ENCODE results near the gene PPM1F.
"Not testable (repeated sequence)": the region's sequence is repeated elsewhere in the genome, so short reads cannot be mapped to it uniquely, and the experiment has no call there.

Gene PPM1F

GRCh38 chr22:21917959-21918261 is 34.7 kb downstream of the PPM1F start:
- no peak for DNase-seq

DNA sequence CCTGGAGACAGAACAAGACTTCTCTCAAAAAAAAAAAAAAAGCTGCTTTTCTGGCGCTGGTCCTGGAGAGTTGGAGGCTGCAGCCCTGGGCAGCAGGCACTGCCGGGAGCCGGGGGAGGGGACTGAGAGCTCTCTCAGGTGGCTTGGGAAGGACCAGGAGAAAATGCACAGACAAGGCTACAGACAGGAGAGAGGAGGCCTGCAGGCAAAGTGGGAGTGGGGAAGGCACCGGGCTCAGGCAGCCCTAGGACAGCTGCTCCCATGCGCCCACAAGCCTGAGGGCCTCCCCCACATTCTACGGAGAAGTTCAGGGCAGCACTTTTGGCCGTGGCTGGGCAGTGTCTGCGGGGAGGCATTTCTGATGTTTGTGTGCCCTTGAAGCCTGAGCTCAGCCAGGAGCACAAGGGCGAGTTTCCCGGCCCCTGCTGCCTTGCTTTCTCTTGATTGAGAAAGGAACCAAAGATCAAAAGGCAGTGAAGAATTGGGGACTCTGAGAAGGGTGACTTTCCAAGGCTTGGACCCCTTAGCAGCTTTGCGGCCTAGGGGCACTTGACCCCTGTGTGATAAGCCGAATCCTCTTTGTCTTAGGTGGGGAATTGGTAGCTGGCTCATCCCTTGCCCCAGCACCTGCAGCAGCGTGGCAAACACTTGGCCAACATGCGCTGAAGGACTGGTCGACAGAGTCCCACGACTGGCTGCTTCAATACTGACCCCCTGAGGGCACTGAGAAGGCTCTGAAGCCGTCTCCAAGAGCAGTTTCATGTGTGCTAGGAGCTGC is 35.3 kb downstream of the PPM1F start:
- DNase-seq = no peak

- DNase-seq = no peak
Observed at GRCh38 chr22:21916309-21916918, 36.2 kb downstream of the PPM1F start.

GRCh38 chr22:21915624-21916308 is 36.9 kb downstream of the PPM1F start:
- no peak for DNase-seq

- not testable (repeated sequence) for DNase-seq
Observed at GRCh38 chr22:21914033-21914642, 38.5 kb downstream of the PPM1F start.

GRCh38 chr22:21910367-21910766 is 42.3 kb downstream of the PPM1F start:
- DNase-seq = not testable (repeated sequence)

DNA sequence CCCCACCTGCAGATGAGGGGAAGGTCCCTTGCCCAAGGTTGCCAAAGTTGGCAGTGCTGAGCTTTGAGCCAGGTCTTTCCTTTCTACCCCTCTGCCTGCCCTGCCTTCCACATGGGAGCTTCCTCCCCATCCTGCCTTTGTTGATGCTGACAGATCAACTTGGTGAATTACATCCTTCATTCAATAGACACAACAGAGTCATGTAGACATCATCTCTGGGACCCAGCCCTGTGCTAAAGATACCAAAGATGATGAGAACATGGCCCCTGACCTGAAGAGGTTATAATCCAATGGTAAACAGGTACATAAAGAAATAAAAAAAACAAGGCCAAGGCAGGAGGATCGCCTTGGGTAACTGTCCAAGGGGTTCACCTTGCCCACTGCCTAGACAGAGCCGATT is 42.8 kb downstream of the PPM1F start:
- no peak for DNase-seq

GRCh38 chr22:21907638-21908522 is 44.8 kb downstream of the PPM1F start:
- DNase-seq = no peak

DNA sequence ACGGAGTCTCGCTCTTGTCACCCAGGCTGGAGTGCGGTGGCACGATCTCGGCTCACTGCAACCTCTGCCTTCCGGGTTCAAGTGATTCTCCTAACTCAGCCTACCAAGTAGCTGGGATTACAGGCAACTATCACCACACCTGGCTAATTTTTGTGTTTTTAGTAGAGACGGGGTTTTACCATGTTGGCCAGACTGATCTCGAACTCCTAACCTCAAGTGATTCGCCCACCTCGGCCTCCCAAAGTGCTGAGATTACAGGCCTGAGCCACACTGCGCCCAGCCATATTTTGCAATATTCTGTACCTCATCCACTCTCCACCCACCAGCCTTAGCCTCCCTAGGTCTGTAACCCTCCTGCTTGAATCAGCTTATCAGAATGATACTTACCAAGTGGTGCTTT is 47.4 kb downstream of the PPM1F start:
- DNase-seq = not testable (repeated sequence)

DNA sequence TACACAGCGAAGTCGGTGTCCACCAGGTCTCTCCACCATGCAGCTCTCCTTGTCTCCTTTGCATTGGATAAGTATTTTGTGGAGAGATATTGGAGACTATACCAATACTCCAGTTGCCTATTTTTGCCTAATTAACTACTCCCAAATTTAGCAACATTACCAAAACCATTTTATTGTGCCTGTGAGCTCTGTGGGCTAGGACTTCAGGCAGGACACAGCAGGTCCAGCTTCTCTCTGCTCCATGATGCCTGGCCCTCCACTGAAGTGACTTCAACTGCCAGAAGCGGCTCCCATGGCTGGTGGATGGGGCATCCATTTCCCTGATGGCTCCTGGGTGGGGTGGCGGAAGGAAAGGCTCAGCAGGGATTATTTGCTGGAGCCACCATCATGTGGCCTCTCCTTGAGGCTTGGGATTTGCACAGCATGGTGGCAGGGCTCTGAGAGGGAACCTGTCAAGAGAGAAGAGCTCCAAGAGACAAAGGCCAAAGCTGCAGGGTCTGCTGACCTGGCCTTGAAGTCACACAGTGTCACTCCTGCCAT is 48.3 kb downstream of the PPM1F start:
- DNase-seq = no peak

- DNase-seq = no peak
Observed at GRCh38 chr22:21903283-21903682, 49.4 kb downstream of the PPM1F start.

GRCh38 chr22:21902296-21903087 is 50.2 kb downstream of the PPM1F start:
- DNase-seq = no peak

- no peak for DNase-seq
Observed at GRCh38 chr22:21898354-21898896, 54.2 kb downstream of the PPM1F start.

- DNase-seq = no peak
Observed at GRCh38 chr22:21896951-21897513, 55.6 kb downstream of the PPM1F start.

- DNase-seq = not testable (repeated sequence)
Observed at GRCh38 chr22:21896275-21896674, 56.4 kb downstream of the PPM1F start.

GRCh38 chr22:21894799-21895198 is 57.8 kb downstream of the PPM1F start:
- no peak for DNase-seq

DNA sequence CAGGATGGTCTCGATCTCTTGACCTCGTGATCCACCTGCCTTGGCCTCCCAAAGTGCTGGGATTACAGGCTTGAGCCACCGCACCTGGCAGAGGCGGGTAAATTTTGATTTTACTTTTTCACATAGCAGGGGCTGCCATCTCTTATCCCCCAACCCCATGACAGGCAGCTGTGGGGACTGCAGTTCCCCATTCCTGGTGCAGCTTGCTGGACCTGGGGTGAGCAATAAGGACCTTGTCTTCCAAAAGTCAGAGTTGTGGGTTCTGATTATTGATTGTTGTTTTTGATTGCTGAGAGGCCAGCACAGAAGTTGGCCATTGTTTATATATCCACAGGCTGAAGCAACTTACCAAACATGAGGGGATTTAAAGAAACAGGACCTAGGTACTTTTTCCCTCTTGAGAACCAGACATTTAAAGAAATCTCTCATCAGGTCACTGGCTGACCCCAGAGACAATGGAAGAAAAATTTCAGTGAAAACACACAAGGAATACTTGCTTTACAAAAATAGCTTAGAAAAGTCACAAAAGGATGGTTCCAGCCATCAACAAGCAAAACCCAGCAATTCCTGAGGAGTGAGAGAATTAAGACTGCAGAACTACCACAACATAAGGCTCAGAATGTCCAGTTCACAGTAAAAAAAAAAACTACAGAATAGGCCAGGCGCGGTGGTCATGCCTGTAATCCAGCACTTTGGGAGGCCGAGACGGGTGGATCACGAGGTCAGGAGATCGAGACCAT is 63.2 kb downstream of the PPM1F start:
- no peak for DNase-seq

DNA sequence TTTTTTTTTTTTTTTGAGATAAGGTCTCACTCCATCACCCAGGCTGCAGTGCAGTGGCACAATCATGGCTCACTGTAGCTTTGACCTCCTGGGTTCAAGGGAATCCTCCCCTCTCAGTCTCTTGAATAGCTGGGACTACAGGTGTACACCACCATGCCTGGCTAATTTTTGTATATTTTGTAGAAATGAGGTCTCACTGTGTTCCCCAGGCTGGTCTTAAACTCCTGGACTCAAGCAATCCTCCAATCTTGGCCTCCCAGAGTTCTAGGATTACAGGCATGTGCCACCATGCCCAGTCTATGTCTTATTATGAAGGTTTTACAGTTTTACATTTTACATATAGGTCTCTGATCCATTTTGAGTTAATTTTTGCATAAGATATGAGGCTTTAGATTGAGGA is 64.8 kb downstream of the PPM1F start:
- DNase-seq = no peak

GRCh38 chr22:21883930-21884329 is 68.7 kb downstream of the PPM1F start:
- DNase-seq = not testable (repeated sequence)

GRCh38 chr22:21882754-21883333 is 69.8 kb downstream of the PPM1F start:
- not testable (repeated sequence) for DNase-seq

Data from NCI-H2171 (cell line).